K562 (cell line): ENCODE results near the gene MGST2. TPM values are rescaled to one million over a fixed set of nuclear protein-coding genes. Genes with fewer than 3 reads are reported as not detected.
A peak's percentile ranks its signal among the peaks of the same experiment; 100 is the strongest.

Experiments
- ARNT ChIP-seq, 2 experiments: fragments of 450-650 bp; IDR thresholded peaks; 2 replicates each; pipeline ENCODE4 v1.6.1; 2016; ENCODE audit warnings: mild to moderate bottlenecking in 1 of 2
- CBFA2T3 ChIP-seq: fragments of 450-650 bp; IDR thresholded peaks from 2 replicates; pipeline ENCODE4 v1.6.1; 2017
- E2F6 ChIP-seq, 2 experiments: IDR thresholded peaks; 2 replicates each; pipeline ENCODE4 v1.6.1; 2011; ENCODE audit warnings: borderline replicate concordance in 1 of 2, control low read depth in 1 of 2, low read depth in 1 of 2, low read length in 1 of 2, mild to moderate bottlenecking in 1 of 2, mixed read lengths in 1 of 2, moderate library complexity in 1 of 2; ENCODE audit not compliant: insufficient read depth in 1 of 2, insufficient read length in 1 of 2, poor library complexity in 1 of 2, severe bottlenecking in 1 of 2; ENCODE audit errors: extremely low read depth in 1 of 2
- ID3 ChIP-seq, 2 experiments: fragments of 250-450 bp in 1 of 2; fragments of 450-650 bp in 1 of 2; sonication (Bioruptor Pico) in 1 of 2; IDR thresholded peaks; 2 replicates each; pipeline versions ENCODE4 v1.6.1 to v1.8.0; 2016 to 2021; ENCODE audit warnings: mild to moderate bottlenecking in 2 of 2, moderate library complexity in 2 of 2, missing compliant biosample characterization in 1 of 2, missing genetic modification characterization in 1 of 2
- KDM4B ChIP-seq, 2 experiments: fragments of 450-650 bp in 1 of 2; sonication (generic) in 1 of 2; IDR thresholded peaks; 2 replicates each; pipeline ENCODE4 v1.6.1; 2016 to 2017; ENCODE audit warnings: borderline replicate concordance in 2 of 2, antibody characterized with exemption in 1 of 2, low read depth in 1 of 2, mild to moderate bottlenecking in 1 of 2
- MGA ChIP-seq: fragments of 450-650 bp; IDR thresholded peaks from 2 replicates; pipeline ENCODE4 v1.6.1; 2016; ENCODE audit warnings: mild to moderate bottlenecking, moderate library complexity
- NR3C1 ChIP-seq: sonication (generic); formaldehyde crosslinking; IDR thresholded peaks from 2 replicates; pipeline ENCODE4 v1.8.1; 2022; ENCODE audit warnings: missing genetic modification reagents
- SOX6 ChIP-seq: fragments of 450-650 bp; IDR thresholded peaks from 2 replicates; pipeline ENCODE4 v1.6.1; 2014; ENCODE audit warnings: mild to moderate bottlenecking
- TCFL5 ChIP-seq: fragments of 250-450 bp; sonication (Bioruptor Pico); conservative IDR thresholded peaks from 2 replicates; pipeline ENCODE4 v1.6.1; 2021; ENCODE audit warnings: mild to moderate bottlenecking, moderate library complexity, matching md5 sums
- polyA plus RNA-seq, 8 experiments: library from polyadenylated mRNA; depleted of rRNA in 4 of 8; stranded (reverse) in 5 of 8; unstranded in 3 of 8; fragments of >200 nt; fragmentation: Nextera tagmentation in 2 of 8; fragmentation: Illumina TruSeq in 1 of 8; extraction: Ambion mirVana in 2 of 8; extraction: Trizol in 1 of 8; gene quantifications; 2 replicates each; pipeline versions ENCODE4 v1.2.1 to v1.2.3, GENCODE V29; 2011 to 2014; ENCODE audit warnings: inconsistent platforms in 1 of 8, missing spikeins in 1 of 8
- total RNA-seq, 7 experiments: library from RNA; depleted of rRNA in 6 of 7; stranded (reverse); fragments of >200 nt in 6 of 7; fragmentation: Illumina TruSeq in 2 of 7; extraction: Trizol in 2 of 7; gene quantifications; 2 replicates each; pipeline versions ENCODE4 v1.2.1 to v1.2.3, GENCODE V29; 2011 to 2021; ENCODE audit warnings: low replicate concordance in 1 of 7

Gene MGST2
- total and polyA plus RNA-seq, 9 of the 15 experiments (the other 6 are each of a cell fraction or from before 2014, with no cell fraction given) = 38.7 to 115 (median 84.6) TPM

- TF ChIP-seq MGA = no peak
- TF ChIP-seq SOX6 = peak; percentile 55; the same call in 1 of the 2 replicates
- TF ChIP-seq ARNT (IDR thresholded peaks at IDR 0.05) = peak; percentile 51 to 73; a peak in 2 of 4 replicates
- TF ChIP-seq TCFL5 (CRISPR knock-in tag) = no peak
- TF ChIP-seq CBFA2T3 = peak; percentile 74
- TF ChIP-seq NR3C1 = no peak
- TF ChIP-seq KDM4B (IDR thresholded peaks at IDR 0.05; ENCODE audit: borderline replicate concordance in 2 of 2, low read depth in 1 of 2) = no peak; a peak in 1 of 4 replicates
- TF ChIP-seq E2F6 (IDR thresholded peaks at IDR 0.05; ENCODE audit: borderline replicate concordance in 1 of 2, extremely low read depth in 1 of 2, insufficient read depth in 1 of 2, insufficient read length in 1 of 2, low read depth in 1 of 2, low read length in 1 of 2, poor library complexity in 1 of 2, severe bottlenecking in 1 of 2) = peak in 1 of 2 experiments; percentile 34
- TF ChIP-seq ID3 (CRISPR knock-in tag; IDR thresholded peaks at IDR 0.05) = no peak
- TF ChIP-seq ID3 (tag; IDR thresholded peaks at IDR 0.05) = peak; percentile 86
Observed at GRCh38 chr4:139665690-139666529, at the start of gene MGST2 (continued).
